ENCODE results near the gene JAKMIP2. TPM values are rescaled to one million over a fixed set of nuclear protein-coding genes. Genes with fewer than 3 reads are reported as not detected.

JAKMIP2 gene
- total and polyA plus RNA-seq, 2 experiments from 2014 or later, result 1.4 to 4.3 TPM

DNA sequence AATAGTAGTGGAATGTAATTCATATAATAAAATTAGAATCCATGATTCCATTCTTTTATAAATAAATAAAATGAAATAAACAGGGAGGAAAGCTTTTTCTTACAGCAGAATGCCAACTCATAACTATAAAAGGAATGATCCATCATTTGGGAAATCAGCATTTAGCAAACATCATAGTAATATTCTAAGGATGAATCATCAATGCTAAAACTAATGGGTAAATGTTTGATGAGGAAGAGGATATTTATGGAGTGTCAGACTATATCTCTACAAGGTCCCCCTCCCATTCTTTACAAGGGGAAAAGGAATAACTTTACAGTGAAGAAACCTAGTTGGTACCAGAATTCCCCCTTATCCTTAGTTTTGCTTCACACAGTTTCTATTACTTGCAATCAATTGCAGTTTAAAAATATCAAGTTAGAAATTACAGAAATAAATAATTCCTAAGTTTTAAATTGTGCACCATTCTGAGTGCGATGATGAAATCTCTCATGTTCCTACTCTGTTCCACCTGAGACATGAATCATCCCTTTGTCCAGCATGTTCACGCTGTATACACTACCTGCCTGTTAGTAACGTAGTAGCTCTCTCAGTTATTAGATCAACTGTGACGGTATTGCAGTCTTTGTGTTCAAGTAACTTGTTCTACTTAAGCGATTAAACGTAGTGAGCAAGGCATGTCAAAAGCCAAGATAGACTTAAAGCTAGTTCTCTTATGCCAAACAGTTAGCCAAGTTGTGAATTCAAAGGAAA is 14.2 kb upstream of the JAKMIP2 start:
- TF ChIP-seq EZH2phosphoT487 (IDR thresholded peaks at IDR 0.05; ENCODE audit: low read depth, severe bottlenecking, unreplicated experiment), result no peak
- no peak for TF ChIP-seq EZH2 (IDR thresholded peaks at IDR 0.05; ENCODE audit: borderline replicate concordance)
- TF ChIP-seq, protein P1, sequence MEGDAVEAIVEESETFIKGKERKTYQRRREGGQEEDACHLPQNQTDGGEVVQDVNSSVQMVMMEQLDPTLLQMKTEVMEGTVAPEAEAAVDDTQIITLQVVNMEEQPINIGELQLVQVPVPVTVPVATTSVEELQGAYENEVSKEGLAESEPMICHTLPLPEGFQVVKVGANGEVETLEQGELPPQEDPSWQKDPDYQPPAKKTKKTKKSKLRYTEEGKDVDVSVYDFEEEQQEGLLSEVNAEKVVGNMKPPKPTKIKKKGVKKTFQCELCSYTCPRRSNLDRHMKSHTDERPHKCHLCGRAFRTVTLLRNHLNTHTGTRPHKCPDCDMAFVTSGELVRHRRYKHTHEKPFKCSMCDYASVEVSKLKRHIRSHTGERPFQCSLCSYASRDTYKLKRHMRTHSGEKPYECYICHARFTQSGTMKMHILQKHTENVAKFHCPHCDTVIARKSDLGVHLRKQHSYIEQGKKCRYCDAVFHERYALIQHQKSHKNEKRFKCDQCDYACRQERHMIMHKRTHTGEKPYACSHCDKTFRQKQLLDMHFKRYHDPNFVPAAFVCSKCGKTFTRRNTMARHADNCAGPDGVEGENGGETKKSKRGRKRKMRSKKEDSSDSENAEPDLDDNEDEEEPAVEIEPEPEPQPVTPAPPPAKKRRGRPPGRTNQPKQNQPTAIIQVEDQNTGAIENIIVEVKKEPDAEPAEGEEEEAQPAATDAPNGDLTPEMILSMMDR (IDR thresholded peaks at IDR 0.05; ENCODE audit: poor library complexity), result no peak
- no peaks in the 10 kb centered on the region for H3K27me3 ChIP-seq
- H3K27ac ChIP-seq, result no peak overlapping the region
- H3K9me2 ChIP-seq (replicated peaks; ENCODE audit: insufficient read depth), result no peaks in the 10 kb centered on the region
- no peaks in the 10 kb centered on the region for H3K4me1 ChIP-seq (ENCODE audit: insufficient read depth)
- no peak overlapping the region for H3K4me3 ChIP-seq
- 86% methylated on average over 6 of the region's 6 CpGs for WGBS (ENCODE audit: low lambda C conversion rate, missing lambda C conversion rate)
- no peaks in the 10 kb centered on the region for H3K9me3 ChIP-seq (ENCODE audit: low read depth)
- no peak for DNase-seq (ENCODE audit: low spot score)
- H3K36me3 ChIP-seq (replicated peaks; ENCODE audit: insufficient read depth, low read depth), result no peaks in the 10 kb centered on the region
- H4K20me1 ChIP-seq (ENCODE audit: insufficient read depth, poor library complexity, severe bottlenecking), result no peaks in the 10 kb centered on the region
- H2AFZ ChIP-seq, result no peak overlapping the region
- H3K4me2 ChIP-seq, result no peak overlapping the region
- no peaks in the 10 kb centered on the region for H3K79me2 ChIP-seq

- Histone ChIP-seq H3K27ac (no peak overlapping the region), H3K4me3 (no peak overlapping the region), H2AFZ (no peak overlapping the region), H3K79me2 (no peaks in the 10 kb centered on the region), H3K4me1 (ENCODE audit: insufficient read depth) (no peaks in the 10 kb centered on the region), H3K27me3 (no peaks in the 10 kb centered on the region), H3K9me3 (ENCODE audit: low read depth) (no peaks in the 10 kb centered on the region), H3K9me2 (replicated peaks; ENCODE audit: insufficient read depth) (no peaks in the 10 kb centered on the region), H3K36me3 (replicated peaks; ENCODE audit: insufficient read depth, low read depth) (no peaks in the 10 kb centered on the region), H3K4me2 (no peak overlapping the region), H4K20me1 (ENCODE audit: insufficient read depth, poor library complexity, severe bottlenecking) (no peaks in the 10 kb centered on the region)
- 88% methylated on average over 6 of the region's 6 CpGs for whole genome bisulfite sequencing (ENCODE audit: low lambda C conversion rate, missing lambda C conversion rate)
- TF ChIP-seq EZH2phosphoT487 (IDR thresholded peaks at IDR 0.05; ENCODE audit: low read depth, severe bottlenecking, unreplicated experiment) (no peak), EZH2 (IDR thresholded peaks at IDR 0.05; ENCODE audit: borderline replicate concordance) (no peak)
- TF ChIP-seq, protein P1 (IDR thresholded peaks at IDR 0.05; ENCODE audit: poor library complexity), result no peak
- no peak for DNase-seq (ENCODE audit: low spot score)
These were observed 8.7 kb upstream of the JAKMIP2 start for GRCh38 chr5:147791181-147791580.

- Histone ChIP-seq H3K9me2 (replicated peaks; ENCODE audit: insufficient read depth) (no peaks in the 10 kb centered on the region), H4K20me1 (ENCODE audit: insufficient read depth, poor library complexity, severe bottlenecking) (no peaks in the 10 kb centered on the region), H3K4me2 (no peak overlapping the region), H3K27ac (no peak overlapping the region), H3K9me3 (ENCODE audit: low read depth) (no peaks in the 10 kb centered on the region), H3K27me3 (no peaks in the 10 kb centered on the region), H3K36me3 (replicated peaks; ENCODE audit: insufficient read depth, low read depth) (no peaks in the 10 kb centered on the region), H2AFZ (no peak overlapping the region), H3K4me1 (ENCODE audit: insufficient read depth) (no peaks in the 10 kb centered on the region), H3K79me2 (no peaks in the 10 kb centered on the region), H3K4me3 (no peak overlapping the region)
- DNase-seq (ENCODE audit: low spot score), result no peak
- WGBS (ENCODE audit: low lambda C conversion rate, missing lambda C conversion rate), result 94% methylated on average over 2 of the region's 2 CpGs
- no peak for TF ChIP-seq EZH2phosphoT487 (IDR thresholded peaks at IDR 0.05; ENCODE audit: low read depth, severe bottlenecking, unreplicated experiment)
- TF ChIP-seq, protein P1 (IDR thresholded peaks at IDR 0.05; ENCODE audit: poor library complexity), result no peak
- no peak for TF ChIP-seq EZH2 (IDR thresholded peaks at IDR 0.05; ENCODE audit: borderline replicate concordance)
These were observed 7.3 kb upstream of the JAKMIP2 start for GRCh38 chr5:147789820-147790219.

All from hepatocyte (in vitro differentiated cells).